OCI-LY1 (cell line): ENCODE data around the gene AFF1.

Experiments
- EZH2 ChIP-seq: fragments of 200-600 bp; sonication (generic), shearing (Covaris generic); IDR thresholded peaks from 2 replicates; pipeline ENCODE4 v1.8.0; 2017; ENCODE audit warnings: borderline replicate concordance, mixed run types, mild to moderate bottlenecking, antibody characterized with exemption, low read length, moderate library complexity, mixed read lengths
- TF ChIP-seq, protein P1 (sequence below): fragments of 200-600 bp; sonication (generic), shearing (Covaris generic); IDR thresholded peaks from 2 replicates; pipeline ENCODE4 v1.5.1; 2017; ENCODE audit warnings: mild to moderate bottlenecking, antibody characterized with exemption, low read length, moderate library complexity, mixed read lengths

DNA sequence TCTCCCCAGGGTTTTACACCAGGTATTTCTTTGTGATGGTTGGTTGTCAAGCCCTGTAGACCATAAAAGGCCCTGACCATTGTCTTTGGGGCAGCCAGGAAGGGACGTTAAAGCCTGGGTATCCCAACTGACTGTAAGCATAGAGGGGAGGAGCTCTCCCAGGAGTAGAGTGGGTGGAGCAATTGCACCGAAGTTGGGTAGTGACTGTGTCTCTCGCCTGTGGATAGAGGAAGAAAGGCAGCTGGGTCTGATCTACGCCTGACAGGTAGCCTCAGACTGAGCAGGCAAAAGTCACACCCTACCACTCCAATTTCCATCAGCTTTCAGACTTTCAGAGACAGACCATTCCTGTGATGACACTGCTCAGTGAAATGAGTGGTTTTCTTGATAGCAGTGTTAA is 162.3 kb downstream of the AFF1 start:
- TF ChIP-seq, protein P1, sequence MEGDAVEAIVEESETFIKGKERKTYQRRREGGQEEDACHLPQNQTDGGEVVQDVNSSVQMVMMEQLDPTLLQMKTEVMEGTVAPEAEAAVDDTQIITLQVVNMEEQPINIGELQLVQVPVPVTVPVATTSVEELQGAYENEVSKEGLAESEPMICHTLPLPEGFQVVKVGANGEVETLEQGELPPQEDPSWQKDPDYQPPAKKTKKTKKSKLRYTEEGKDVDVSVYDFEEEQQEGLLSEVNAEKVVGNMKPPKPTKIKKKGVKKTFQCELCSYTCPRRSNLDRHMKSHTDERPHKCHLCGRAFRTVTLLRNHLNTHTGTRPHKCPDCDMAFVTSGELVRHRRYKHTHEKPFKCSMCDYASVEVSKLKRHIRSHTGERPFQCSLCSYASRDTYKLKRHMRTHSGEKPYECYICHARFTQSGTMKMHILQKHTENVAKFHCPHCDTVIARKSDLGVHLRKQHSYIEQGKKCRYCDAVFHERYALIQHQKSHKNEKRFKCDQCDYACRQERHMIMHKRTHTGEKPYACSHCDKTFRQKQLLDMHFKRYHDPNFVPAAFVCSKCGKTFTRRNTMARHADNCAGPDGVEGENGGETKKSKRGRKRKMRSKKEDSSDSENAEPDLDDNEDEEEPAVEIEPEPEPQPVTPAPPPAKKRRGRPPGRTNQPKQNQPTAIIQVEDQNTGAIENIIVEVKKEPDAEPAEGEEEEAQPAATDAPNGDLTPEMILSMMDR, result no peak
- TF ChIP-seq EZH2, result no peak
